Stimulated activated CD8-positive, alpha-beta memory T cell treated with anti-CD3 and anti-CD28 coated beads, Interleukin-4, amount 100 ng/mL, for 1 hour (primary cell): Measurements from ENCODE around the gene THSD8.

Source experiments
- DNase-seq, 2 donors: peaks; one replicate each; pipeline ENCODE4 v3.0.0-alpha.2; 2020; ENCODE audit warnings: low read depth in 2 of 2, low spot score in 1 of 2

Gene THSD8

DNA sequence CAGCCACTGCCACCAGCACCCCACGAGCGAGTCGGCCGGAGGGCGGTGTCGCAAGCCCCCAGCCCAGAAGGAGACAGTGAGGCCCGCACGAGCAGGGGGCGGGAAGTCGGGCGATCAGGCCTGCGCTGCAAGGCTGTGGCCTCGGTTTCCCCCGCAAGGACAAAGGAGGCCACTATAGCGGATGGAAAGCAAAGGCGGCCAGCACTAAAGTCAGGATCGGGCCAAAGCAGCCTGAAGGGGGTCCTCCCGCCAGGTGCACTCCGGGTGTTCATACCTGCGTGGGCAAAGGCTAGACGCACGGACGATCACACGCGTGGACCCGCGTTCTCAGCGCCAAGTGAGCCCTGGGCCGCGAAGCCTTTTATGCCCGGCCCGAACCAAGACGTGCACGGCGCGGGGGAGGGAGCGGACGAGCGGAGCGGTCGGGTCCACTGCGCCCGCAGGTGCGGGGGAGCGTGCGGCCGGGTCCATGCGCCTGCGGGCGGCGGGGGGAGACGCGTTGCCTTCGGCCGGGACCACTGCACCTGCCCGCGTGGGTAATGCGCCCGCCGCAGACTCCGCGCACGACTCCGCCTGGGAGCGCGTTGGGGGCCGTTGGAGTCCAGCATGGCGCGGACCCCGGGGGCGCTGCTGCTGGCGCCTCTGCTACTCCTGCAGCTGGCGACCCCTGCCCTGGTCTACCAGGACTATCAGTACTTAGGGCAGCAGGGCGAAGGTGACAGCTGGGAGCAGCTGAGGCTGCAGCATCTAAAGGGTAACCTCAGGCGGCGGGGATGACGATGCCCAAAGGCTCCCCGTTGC, at the start of gene THSD8, which contains the start of gene PRDX2:
Gene THSD8, plus strand, starts transcription at position 604 of the 801 bp plus-strand sequence. Its CDS starts 3 bp downstream, at position 607.
Gene PRDX2, minus strand, starts transcription at position 335 of the 801 bp plus-strand sequence. CDS start 539 bp downstream, outside the sequence.
- peak in 1 of 2 donors; percentile 52 for DNase-seq

DNA sequence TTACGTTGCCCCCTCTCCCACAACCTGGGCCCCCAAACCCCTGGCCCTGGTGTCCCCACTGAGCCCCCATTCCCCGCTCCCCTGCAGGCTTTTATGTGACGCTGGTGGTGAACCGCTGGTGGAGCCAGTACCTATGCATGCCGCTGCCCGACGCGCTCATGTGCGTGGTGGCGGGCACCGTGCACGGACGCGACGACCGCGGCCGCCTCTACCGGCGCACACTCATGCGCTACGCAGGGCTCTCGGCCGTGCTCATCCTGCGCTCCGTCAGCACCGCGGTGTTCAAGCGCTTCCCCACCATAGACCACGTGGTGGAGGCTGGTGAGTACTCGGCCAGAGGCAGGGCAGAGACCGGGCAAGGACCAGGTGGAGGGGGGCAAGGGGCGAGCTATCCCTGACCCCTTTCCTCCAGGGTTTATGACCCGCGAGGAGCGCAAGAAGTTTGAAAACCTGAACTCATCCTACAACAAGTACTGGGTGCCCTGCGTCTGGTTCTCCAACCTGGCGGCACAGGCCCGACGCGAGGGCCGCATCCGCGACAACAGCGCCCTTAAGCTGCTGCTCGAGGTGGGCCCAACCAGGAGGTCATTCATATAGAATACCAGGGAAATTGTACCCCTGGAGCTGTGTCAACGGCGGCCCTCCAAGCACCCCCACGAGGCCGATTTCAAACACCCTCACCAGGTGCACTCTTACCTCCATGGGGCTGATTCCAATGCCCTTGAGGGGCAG, 47.2 kb upstream of the THSD8 start:
- DNase-seq: no peak

DNA sequence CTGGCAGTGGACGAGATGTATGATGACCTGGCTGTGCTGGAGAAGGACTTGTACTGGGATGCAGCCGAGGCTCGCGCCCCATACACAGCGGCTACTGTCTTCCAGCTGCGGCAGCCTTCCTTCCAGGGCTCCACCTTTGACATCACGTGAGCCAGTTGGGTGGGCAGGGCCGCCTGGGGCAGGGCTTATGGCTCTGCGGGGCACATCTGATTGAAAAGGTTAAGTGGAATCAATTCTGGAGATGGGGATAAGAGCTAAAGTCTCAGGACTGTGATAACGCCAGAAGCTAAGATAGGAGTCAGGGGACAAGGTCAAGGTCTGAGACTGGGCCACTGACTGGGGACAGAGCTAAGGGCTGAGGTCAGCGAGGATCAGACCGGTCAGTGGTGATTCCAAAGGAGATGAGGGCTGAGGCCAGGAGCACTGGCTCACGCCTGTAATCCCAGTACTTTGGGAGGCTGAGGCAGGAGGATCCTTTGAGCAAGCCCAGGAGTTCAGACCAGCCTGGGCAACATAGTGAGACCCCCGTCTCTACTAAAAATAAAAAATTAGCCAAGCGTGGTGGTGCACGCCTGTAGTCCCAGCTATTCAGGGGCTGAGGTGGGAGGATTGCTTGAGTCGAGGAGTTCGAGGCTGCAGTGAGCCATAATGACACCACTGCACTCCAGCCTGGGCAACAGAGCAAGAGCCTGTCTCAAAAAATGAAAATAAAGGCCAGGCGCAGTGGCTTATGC, 45.6 kb upstream of the THSD8 start:
- DNase-seq: no peak

DNA sequence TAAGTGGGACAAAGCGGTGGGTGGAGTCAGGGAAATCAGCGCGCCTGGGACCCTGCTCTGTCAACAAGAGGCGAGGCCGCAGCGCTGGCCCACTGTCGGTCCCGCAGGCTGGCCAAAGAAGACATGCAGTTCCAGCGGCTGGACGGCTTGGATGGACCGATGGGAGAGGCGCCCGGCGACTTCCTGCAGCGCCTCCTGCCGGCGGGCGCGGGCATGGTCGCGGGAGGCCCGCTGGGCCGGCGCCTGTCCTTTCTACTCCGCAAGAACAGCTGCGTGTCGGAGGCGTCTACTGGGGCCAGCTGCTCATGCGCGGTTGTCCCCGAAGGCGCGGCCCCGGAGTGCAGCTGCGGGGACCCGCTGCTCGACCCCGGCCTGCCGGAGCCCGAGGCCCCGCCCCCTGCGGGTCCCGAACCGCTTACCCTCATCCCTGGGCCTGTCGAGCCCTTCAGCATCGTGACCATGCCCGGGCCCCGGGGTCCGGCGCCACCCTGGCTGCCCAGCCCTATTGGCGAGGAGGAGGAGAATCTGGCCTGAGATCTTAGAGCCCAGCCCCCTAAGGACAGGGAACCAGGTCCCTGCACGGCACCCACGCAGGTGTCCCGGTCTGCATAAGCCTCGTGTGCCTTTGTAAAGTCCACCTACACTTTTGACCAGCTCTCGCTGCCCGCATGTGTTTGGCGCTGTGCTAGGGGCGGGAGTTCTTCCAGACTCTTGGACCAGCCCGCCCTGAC, 44.2 kb upstream of the THSD8 start:
- peak in 1 of 2 donors; percentile 30 for DNase-seq

DNA sequence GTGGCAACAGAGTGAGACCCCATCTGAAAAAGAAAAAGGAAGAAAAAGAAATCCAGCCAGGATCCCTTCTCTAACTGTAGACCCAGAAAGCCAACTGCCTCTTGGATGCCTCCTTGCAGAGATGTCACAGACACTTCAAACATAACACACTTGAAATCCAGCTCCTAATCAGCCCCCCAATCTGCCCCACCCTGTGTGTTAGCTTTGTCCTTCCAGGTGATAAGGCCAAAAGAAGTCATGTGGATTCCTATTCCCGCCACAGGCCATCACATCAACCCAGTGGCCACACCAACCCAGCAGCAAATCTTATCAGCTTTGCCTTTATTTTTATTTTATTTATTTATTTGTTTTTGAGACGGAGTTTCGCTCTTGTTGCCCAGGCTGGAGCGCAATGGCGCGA, 42.2 kb upstream of the THSD8 start:
- DNase-seq: no peak

DNA sequence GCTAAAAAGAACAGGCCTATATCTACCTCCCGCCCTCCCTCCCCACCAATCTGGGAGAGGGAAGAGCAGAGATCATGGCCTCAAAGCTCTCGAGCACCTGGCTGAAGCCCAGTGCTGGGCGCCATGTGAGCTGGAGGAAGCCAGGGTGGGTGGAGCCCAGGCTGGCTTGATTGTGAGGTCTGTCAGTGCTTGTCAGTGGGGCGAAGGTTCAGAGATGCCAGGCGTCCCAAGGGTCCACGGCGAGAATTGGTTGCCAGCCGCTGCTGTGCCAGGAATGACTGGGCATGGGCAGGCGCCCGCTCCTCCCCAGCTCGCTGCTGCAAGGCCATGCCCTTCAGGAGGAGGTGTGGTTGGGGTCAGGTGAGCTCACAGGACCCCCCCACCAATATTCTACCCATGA, 38.8 kb upstream of the THSD8 start:
- no peak for DNase-seq

DNA sequence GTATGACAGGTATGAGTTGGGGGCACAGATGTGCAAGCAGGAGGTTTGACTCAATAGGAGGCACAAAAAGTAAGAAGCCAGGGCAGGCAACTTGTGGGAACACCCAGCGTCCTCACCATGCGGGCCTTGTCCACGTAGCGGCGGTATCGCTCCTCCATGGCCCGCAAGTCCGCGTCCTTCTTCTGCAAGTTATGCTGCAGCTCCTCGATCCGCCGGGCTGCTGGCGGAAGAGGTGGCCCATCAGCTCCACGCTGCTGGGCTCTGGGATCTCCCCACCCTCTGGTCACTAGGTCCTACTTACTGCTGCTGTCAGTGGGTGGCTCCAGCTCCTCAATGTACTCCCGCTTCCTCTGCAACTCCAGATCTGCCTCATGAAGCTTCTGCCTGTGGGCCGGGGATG, 37.2 kb upstream of the THSD8 start:
- DNase-seq: no peak

DNA sequence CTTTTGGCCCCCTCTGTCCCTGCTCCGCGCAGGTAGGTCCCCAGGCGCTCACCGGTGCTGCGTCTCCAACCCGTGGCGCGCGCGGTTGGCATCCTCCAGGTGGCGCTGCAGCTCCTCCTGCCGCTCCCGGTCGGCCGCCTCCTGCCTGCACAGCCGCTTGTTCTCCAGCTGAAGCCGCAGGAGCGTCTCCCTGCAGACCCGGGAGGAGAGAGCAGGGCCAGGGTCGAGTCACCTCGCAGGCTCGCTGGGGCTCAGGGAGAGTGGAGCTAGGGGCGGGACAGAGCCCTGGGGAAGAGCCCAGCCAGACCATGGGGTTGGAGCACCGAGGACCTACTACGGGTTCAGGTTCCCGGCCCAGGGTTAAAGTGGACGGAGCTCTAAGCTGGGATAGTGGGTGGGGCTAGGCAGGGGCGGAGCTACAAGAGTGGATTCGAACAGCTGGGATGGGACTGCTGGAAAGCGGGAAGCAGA, 35.8 kb upstream of the THSD8 start:
- DNase-seq: peak in 1 of 2 donors; percentile 57

DNA sequence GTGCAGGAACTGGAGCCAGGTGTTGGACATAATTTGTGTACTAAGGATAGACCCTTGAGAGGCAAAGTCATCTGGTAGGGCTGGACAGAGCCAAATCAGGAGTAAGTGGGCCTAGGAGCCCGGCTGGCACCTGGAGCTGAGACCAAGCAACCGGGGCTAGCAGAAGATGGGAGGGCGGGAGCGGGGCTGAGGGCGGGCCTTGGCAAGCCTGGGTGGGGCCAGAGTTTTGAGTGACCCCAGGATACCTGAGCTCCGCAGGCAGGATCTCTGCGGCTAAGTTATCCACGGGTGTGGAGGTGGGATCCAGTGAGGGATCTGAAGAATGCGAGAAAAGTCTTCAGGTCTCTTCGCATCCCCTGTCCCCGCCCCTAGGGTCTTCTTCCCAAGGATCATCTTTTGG, 34.7 kb upstream of the THSD8 start:
- no peak for DNase-seq

DNA sequence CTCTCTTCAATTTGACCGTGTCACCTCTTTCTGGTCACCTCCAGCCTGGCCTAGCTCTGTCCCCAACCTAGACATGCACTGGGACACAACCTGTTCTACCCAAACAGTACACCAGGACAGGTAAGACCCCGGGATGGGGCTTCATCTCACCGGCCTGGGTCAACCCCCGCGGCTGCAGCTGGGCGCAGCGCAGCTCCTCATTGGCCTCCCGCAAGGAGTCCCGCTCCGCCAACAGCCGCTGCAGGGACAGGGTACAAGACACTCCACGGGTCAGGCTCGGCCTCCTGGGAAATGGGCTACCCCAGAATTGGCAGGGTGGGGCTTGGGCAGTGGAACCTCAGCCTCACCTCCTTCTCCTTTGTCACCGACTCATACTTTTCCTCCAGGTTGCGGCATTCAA, 34.2 kb upstream of the THSD8 start:
- DNase-seq: no peak

DNA sequence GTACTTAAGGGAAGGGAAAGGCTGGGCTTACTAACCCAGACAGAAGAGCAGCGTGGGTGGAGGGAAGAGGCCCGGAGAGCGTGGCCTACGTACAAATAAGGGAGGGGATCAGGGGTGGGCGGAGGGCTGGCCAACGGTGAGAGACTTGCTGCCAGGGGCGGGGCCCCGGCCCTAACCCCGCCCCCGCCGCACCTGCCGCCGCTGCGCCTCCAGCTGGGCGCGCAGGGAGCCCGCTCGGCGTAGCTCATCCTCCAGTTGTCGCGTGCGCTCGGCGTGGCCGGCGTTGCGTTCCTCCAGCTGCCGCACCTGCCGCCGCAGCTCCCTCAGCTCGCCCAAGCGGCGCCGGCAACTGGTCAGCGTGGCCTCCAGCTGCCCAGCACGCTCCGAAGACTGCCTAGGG, 32.2 kb upstream of the THSD8 start:
- DNase-seq: no peak

DNA sequence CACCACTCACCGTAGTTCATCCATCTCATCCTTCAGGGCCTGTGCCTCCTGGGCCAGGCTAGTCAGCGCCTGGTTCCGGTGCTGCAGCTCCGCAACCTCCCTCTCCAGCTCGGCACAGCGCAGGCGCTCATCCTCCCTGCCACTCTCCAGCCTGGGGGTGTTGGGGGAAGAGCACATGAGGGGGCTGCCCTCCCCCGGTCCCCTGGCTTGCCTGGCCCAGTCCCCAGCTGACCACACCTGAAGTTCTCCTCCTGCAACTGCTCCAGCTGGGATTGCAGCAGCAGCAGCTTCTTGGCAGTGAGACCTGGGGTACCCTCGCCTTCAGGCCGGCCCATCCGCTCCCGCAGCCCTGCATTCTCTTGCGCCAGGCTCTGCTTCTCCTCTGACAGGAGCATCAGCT, 30.9 kb upstream of the THSD8 start:
- no peak for DNase-seq

DNA sequence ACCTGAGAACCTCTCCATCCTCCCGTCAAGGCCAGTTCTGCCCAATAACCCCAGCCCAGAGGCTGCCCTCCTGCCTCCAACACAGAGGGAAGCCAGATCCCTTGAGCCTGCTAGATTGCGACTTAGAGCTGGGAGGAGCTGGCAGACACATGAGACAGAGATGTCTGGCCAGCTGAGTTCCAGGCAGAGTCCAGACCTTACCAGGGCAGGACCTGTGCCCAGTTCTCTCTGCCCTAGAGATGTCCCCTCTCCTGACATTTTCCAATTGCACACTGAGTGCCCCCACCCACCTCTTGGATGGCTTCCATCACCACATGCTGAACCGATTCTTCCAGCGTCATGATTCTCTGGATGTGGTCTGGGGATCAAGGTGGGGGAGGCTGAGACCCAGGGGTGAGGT, 29.5 kb upstream of the THSD8 start:
- DNase-seq: no peak

DNA sequence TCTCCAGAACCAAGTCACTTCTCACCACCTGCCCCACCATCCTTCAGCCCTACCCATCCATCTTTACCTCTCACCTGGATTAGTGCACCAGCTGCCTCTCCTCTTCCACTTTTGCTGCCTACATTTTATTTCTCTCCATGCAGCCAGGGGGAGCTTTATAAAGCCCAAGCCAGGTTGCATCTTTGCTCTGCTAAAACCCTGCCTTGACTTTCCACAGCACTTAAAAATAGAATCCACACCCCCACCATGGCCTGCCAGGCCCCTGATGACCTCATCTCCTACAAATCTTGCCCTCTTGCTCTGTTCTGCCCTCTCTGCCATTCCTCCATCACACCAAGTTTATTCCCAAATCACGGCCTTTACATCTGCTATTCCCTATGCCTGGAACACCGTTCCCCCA, 28.3 kb upstream of the THSD8 start:
- no peak for DNase-seq

DNA sequence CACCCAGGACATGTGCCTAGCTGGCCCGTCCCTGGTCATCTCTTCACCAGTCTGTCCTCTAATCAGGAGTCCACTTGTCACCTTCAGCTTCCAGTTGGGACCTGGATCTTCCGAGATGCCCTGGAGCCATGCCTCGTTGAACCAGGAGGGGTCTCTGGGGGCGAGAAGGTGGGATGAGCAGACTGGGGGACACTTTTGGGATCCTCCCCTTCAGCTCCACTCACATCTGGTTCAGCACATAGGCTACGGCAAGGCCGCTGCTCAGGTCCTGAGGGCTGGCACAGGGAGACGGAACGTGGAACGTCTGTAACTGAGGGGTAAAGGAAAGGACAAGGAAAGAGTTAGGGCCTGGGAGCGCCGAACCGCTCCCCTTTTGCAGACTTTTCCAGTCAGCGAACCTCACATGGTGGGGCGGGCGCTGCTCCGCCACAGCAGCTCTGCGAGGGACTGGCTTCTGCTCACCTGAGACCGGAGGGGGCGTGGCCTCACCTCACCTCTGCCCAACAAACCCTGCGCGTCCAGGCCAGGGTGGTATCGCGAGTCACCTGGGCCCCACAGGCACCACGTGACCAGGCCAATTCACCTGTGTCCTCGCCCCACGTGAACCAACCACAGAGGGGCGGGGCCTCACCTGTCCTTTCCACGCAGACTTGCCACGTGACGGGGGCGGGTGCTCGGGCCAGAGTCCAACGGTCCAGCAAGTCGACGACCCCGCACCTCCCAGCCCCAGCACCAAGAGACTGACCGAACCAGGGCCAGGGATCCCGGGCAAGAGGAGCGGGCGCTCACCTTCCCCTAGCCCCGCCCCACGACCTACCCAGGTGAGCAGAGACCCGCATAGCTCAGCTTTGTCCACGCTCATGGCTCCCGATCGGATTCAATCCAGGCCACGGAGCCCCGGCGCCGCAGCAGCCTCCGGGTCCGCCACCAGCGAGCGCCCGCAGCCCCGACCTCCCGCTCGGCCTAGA, 27.0 kb upstream of the THSD8 start, which contains the start of gene HOOK2:
Gene HOOK2, minus strand, starts transcription at position 965 of the 968 bp plus-strand sequence. Its CDS starts 103 bp downstream, at position 862.
- no peak for DNase-seq

DNA sequence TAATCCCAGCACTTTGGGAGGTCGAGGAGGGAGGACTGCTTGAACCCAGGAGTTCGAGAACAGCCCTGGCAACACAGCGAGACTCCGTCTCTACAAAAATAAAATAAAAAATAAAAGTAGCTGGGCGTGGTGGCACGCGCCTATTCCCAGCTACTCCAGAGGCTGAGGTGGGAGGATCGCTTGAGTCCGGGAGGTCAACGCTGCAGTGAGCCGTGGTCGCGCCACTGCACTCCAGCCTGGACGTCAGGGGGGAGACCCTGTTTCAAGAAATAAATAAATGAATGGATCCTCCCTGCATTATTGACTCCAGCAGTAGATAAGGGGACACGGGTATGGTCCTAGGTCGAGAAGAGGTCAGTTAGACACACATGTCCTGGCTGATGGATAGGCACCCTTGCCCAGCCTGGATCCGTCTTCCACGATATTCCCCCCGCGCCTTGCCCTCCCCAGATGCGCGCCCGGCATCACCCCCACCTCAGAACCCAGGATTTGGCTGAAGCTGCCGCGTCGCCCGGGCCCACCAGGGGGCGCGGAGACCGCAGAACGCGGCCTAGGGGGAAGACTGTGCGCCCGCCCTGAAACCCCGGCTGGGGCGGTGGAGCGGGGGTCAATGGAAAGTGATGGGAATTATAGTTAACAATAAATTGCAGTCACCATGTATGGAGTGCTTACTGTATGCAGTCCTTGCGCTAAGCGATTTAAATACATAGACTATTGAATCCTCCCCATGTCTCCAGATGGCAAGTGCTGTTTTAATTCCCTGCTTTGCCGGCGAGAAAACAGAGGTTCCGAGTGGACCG, 24.5 kb upstream of the THSD8 start:
- peak; percentile 55 to 69 for DNase-seq

DNA sequence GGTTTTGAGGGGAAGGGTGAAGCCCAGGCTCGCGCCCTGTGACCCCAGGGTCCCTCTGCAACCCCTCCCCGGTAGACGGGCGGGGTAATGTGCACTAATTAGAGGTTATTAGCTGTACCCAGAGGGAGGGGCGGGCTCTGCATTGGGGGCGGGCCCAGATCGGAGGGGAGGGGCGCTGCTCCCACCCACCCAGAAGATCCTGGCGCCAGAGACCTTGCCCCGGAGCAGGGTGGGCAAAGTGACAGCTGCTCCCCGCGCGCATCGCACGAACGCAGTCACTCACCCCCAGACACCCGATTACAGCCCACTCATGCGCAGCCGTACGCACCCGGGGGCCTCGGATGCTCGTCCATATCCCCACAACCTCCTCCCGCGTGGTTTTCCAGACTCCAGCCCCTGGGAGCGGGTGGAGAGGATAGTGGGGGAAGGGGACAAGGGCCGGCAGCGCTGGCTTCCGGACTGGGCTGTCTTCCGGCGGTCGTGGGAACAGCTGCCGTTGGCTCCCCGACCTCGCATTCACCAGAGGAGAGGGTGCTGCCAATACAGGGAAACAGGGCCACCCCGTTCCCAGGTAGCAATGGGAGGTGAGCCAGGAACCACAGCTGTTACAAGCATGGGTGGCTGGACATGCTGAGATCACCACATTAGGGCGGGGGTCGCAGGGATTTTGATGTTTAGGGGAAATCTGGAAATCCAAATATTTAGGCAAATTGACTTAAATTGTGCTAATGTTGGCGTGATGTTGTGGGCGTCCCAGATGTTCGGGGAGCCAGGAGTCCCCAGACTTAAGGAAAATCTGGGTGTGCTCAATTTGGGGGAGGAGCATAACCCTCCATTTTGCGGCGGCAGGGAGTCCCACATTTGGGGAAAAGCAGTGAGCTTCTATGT, 23.6 kb upstream of the THSD8 start:
- DNase-seq: no peak

DNA sequence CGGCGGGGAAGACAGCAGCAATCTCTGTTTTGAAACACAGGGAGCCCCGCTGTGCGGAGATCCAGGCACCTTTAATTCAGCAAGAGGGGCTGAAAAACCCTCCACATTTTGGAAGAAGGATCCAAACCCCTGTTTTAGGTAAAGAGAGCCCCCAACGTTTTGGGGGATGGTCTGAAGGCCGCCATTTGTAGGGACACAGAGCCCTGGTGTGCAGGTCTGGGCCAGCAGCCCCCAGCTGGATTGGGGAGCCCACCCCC, 23.0 kb upstream of the THSD8 start:
- DNase-seq: no peak
